CD4-positive, alpha-beta T cell treated with Interleukin-12 subunit alpha and Interleukin-12 subunit beta, for 1 hour (primary cell): ENCODE measurements around the gene TTC39B.

ENCODE experiments used
- DNase-seq: peaks from one replicate; pipeline ENCODE4 v3.0.0-alpha.2; 2020

The TTC39B gene

GRCh38 chr9:15300218-15300617 is 6.8 kb downstream of the TTC39B start:
- DNase-seq, result no peak

- DNase-seq, result peak; percentile 74
Observed at GRCh38 chr9:15299374-15299939, 7.6 kb downstream of the TTC39B start.

- DNase-seq, result no peak
Observed at GRCh38 chr9:15298362-15298761, 8.7 kb downstream of the TTC39B start.

GRCh38 chr9:15295761-15296405 is 11.1 kb downstream of the TTC39B start:
- peak; percentile 70 for DNase-seq

GRCh38 chr9:15294604-15295003 is 12.4 kb downstream of the TTC39B start:
- DNase-seq, result no peak

GRCh38 chr9:15293804-15294316 is 13.2 kb downstream of the TTC39B start:
- DNase-seq, result peak; percentile 50

GRCh38 chr9:15293084-15293483 is 13.9 kb downstream of the TTC39B start:
- no peak for DNase-seq

- no peak for DNase-seq
Observed at GRCh38 chr9:15289603-15290002, 17.4 kb downstream of the TTC39B start.

GRCh38 chr9:15287309-15287708 is 19.7 kb downstream of the TTC39B start:
- DNase-seq, result no peak

- no peak for DNase-seq
Observed at GRCh38 chr9:15286161-15286821, 20.7 kb downstream of the TTC39B start.

- DNase-seq, result no peak
Observed at GRCh38 chr9:15282567-15283285, 24.3 kb downstream of the TTC39B start.

- no peak for DNase-seq
Observed at GRCh38 chr9:15280647-15281046, 26.4 kb downstream of the TTC39B start.

GRCh38 chr9:15278839-15279238 is 28.2 kb downstream of the TTC39B start:
- DNase-seq, result no peak

- no peak for DNase-seq
Observed at GRCh38 chr9:15278091-15278687, 28.8 kb downstream of the TTC39B start.

GRCh38 chr9:15277400-15278090 is 29.5 kb downstream of the TTC39B start:
- DNase-seq, result peak; percentile 44

GRCh38 chr9:15276328-15276938 is 30.6 kb downstream of the TTC39B start:
- no peak for DNase-seq

GRCh38 chr9:15274425-15274824 is 32.6 kb downstream of the TTC39B start:
- no peak for DNase-seq

- DNase-seq, result no peak
Observed at GRCh38 chr9:15272377-15272928, 34.6 kb downstream of the TTC39B start.

- DNase-seq, result peak; percentile 30
Observed at GRCh38 chr9:15271403-15271802, 35.6 kb downstream of the TTC39B start.

GRCh38 chr9:15268782-15269181 is 38.2 kb downstream of the TTC39B start:
- no peak for DNase-seq

- DNase-seq, result no peak
Observed at GRCh38 chr9:15268317-15268716, 38.7 kb downstream of the TTC39B start.

- no peak for DNase-seq
Observed at GRCh38 chr9:15264918-15265317, 42.1 kb downstream of the TTC39B start.
